HCT116 (cell line): ENCODE measurements around the gene LCN15.

Source experiments
- EZH2 ChIP-seq: fragments of 200-600 bp; sonication (generic); IDR thresholded peaks from 2 replicates; pipeline ENCODE4 v1.6.1; 2017; ENCODE audit warnings: antibody characterized with exemption, mixed run types
- EZH2phosphoT487 ChIP-seq: fragments of 200-600 bp; IDR thresholded peaks from 2 replicates; pipeline ENCODE4 v1.6.1; 2018; ENCODE audit warnings: antibody characterized with exemption, borderline replicate concordance
- JUND ChIP-seq: IDR thresholded peaks from 2 replicates; pipeline ENCODE4 v1.6.1; 2012
- MAX ChIP-seq: IDR thresholded peaks from 2 replicates; pipeline ENCODE4 v1.6.1; 2012
- POLR2A ChIP-seq: IDR thresholded peaks from 2 replicates; pipeline ENCODE4 v1.7.0; 2011; ENCODE audit warnings: borderline replicate concordance; ENCODE audit not compliant: insufficient read depth, insufficient read length; ENCODE audit errors: extremely low read depth
- POLR2AphosphoS5 ChIP-seq: IDR thresholded peaks from 2 replicates; pipeline ENCODE4 v1.6.1; 2011; ENCODE audit warnings: mild to moderate bottlenecking, low read depth, low read length, moderate library complexity
- SP1 ChIP-seq: IDR thresholded peaks from 2 replicates; pipeline ENCODE4 v1.6.1; 2012; ENCODE audit warnings: low read depth
- SRF ChIP-seq: IDR thresholded peaks from 2 replicates; pipeline ENCODE4 v1.6.1; 2012; ENCODE audit warnings: low read depth
- TCF7L2 ChIP-seq: IDR thresholded peaks from 2 replicates; pipeline ENCODE4 v1.7.0; 2011; ENCODE audit warnings: borderline replicate concordance, inconsistent platforms; ENCODE audit not compliant: insufficient read depth, insufficient read length; ENCODE audit errors: extremely low read depth
- YY1 ChIP-seq: IDR thresholded peaks from 2 replicates; pipeline ENCODE4 v1.6.1; 2011; ENCODE audit warnings: low read length, low read depth, moderate library complexity, mild to moderate bottlenecking; ENCODE audit not compliant: insufficient replicate concordance; ENCODE audit errors: extremely low read depth
- TF ChIP-seq, protein P1 (sequence below), 3 experiments: fragments of 200-600 bp in 1 of 3; sonication (generic) in 1 of 3; IDR thresholded peaks in 2 of 3; conservative IDR thresholded peaks in 1 of 3; 2 replicates each; pipeline ENCODE4 v1.5.1; 2012 to 2017; ENCODE audit warnings: low read depth in 2 of 3, low read length in 2 of 3, antibody characterized with exemption in 1 of 3, borderline replicate concordance in 1 of 3, control low read depth in 1 of 3, mild to moderate bottlenecking in 1 of 3, mixed read lengths in 1 of 3, mixed run types in 1 of 3, moderate library complexity in 1 of 3; ENCODE audit not compliant: insufficient read depth in 1 of 3
- TF ChIP-seq, protein P2 (sequence below): IDR thresholded peaks from 2 replicates; pipeline ENCODE4 v1.6.1; 2012; ENCODE audit warnings: low read depth

DNA sequence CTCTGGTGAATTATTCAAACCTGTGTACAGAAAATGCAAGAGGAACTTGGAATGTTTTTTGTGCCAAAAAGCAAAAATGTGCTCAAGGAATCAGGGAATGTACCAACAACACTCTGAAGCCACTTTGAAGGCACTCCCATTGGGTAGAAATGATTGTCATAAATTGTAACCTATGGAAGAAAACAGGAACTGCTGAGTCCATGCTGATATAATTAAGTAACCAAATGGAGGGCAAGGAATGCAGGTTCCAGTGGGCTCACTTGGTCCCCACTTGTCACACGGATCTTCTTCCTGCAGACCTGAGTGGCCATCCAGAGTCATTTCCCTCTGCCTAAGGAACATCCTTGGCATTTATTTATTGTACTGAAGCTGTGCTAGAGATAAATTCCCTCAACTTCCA lies 13.1 kb downstream of the LCN15 start:
- TF ChIP-seq, protein P1, sequence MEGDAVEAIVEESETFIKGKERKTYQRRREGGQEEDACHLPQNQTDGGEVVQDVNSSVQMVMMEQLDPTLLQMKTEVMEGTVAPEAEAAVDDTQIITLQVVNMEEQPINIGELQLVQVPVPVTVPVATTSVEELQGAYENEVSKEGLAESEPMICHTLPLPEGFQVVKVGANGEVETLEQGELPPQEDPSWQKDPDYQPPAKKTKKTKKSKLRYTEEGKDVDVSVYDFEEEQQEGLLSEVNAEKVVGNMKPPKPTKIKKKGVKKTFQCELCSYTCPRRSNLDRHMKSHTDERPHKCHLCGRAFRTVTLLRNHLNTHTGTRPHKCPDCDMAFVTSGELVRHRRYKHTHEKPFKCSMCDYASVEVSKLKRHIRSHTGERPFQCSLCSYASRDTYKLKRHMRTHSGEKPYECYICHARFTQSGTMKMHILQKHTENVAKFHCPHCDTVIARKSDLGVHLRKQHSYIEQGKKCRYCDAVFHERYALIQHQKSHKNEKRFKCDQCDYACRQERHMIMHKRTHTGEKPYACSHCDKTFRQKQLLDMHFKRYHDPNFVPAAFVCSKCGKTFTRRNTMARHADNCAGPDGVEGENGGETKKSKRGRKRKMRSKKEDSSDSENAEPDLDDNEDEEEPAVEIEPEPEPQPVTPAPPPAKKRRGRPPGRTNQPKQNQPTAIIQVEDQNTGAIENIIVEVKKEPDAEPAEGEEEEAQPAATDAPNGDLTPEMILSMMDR (IDR thresholded peaks at IDR 0.05 in 2 of 3, conservative IDR thresholded peaks at IDR 0.05 in 1 of 3; ENCODE audit: borderline replicate concordance in 1 of 3, insufficient read depth in 1 of 3, low read depth in 2 of 3, low read length in 2 of 3), result no peak
- TF ChIP-seq SP1 (no peak), POLR2A (no peak), YY1 (no peak), POLR2AphosphoS5 (no peak), EZH2 (no peak), MAX (no peak), JUND (no peak), EZH2phosphoT487 (no peak), TCF7L2 (no peak), SRF (no peak)
- TF ChIP-seq, protein P2, sequence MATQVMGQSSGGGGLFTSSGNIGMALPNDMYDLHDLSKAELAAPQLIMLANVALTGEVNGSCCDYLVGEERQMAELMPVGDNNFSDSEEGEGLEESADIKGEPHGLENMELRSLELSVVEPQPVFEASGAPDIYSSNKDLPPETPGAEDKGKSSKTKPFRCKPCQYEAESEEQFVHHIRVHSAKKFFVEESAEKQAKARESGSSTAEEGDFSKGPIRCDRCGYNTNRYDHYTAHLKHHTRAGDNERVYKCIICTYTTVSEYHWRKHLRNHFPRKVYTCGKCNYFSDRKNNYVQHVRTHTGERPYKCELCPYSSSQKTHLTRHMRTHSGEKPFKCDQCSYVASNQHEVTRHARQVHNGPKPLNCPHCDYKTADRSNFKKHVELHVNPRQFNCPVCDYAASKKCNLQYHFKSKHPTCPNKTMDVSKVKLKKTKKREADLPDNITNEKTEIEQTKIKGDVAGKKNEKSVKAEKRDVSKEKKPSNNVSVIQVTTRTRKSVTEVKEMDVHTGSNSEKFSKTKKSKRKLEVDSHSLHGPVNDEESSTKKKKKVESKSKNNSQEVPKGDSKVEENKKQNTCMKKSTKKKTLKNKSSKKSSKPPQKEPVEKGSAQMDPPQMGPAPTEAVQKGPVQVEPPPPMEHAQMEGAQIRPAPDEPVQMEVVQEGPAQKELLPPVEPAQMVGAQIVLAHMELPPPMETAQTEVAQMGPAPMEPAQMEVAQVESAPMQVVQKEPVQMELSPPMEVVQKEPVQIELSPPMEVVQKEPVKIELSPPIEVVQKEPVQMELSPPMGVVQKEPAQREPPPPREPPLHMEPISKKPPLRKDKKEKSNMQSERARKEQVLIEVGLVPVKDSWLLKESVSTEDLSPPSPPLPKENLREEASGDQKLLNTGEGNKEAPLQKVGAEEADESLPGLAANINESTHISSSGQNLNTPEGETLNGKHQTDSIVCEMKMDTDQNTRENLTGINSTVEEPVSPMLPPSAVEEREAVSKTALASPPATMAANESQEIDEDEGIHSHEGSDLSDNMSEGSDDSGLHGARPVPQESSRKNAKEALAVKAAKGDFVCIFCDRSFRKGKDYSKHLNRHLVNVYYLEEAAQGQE, result no peak
